ENCODE data around the gene CRB2.

Gene CRB2

DNA sequence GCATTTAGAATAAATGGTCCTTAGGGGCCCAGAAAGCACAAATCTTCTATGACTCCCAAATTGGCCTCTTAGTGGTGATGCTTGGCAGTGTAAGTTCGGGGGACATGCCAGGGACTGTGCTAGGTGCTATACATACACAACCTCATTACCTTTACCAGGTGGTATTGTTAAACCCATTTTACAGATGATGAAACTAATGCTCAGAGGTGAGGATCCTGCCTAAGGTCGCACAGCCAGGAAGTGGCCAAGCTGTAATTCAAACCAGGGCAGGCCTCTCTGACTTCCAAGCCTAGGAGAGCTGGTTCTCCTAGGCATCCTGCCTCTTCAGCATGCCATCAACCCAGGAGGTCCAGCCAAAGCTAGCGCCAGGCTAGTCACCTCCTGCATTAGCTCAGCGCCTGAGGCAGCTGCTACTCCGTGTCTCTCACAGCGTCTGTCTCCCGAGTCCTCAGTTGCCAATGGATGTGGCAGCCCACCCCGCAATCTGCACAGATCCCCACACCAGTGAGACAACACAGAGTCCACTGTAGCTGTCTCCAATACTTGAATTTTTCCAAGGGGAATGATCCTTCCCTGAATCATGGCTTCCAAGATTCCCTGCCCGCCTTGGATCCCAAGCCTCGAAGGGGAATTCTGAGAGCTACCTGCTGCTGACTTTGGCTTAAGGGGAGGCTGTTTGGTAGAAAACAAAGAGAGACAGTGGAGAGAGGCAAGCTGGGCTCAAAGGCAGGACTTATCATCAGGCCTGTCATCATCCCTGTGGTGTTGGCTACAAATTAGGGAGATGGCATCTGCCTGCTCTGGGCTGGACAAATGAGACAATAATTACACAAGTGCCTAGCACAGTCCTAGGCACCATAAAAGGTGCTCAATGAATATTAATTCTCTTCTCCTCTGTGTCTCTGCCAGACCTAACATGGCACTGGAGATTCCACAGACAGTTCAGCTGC lies 52.6 kb downstream of the CRB2 start:
- no peak overlapping the region for H3K9ac ChIP-seq (ENCODE audit: low read depth, low read length)
- H3K27ac ChIP-seq (ENCODE audit: low read length), result no peak overlapping the region
- H2AFZ ChIP-seq (ENCODE audit: low read depth, low read length), result no peak overlapping the region
- no peak for ATAC-seq (ENCODE audit: insufficient read depth, low read depth)
- TF ChIP-seq, protein P1, sequence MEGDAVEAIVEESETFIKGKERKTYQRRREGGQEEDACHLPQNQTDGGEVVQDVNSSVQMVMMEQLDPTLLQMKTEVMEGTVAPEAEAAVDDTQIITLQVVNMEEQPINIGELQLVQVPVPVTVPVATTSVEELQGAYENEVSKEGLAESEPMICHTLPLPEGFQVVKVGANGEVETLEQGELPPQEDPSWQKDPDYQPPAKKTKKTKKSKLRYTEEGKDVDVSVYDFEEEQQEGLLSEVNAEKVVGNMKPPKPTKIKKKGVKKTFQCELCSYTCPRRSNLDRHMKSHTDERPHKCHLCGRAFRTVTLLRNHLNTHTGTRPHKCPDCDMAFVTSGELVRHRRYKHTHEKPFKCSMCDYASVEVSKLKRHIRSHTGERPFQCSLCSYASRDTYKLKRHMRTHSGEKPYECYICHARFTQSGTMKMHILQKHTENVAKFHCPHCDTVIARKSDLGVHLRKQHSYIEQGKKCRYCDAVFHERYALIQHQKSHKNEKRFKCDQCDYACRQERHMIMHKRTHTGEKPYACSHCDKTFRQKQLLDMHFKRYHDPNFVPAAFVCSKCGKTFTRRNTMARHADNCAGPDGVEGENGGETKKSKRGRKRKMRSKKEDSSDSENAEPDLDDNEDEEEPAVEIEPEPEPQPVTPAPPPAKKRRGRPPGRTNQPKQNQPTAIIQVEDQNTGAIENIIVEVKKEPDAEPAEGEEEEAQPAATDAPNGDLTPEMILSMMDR (IDR thresholded peaks at IDR 0.05; ENCODE audit: borderline replicate concordance, extremely low read depth, low read length, poor library complexity, severe bottlenecking), result no peak
- TF ChIP-seq EZH2 (IDR thresholded peaks at IDR 0.05; ENCODE audit: borderline replicate concordance, low read depth, low read length, severe bottlenecking), result no peak
- H3K36me3 ChIP-seq (ENCODE audit: insufficient read depth, low read length), result no peaks in the 10 kb centered on the region
- no peaks in the 10 kb centered on the region for H4K20me1 ChIP-seq (ENCODE audit: insufficient read depth, low read length)
- H3K79me2 ChIP-seq (ENCODE audit: insufficient read depth, low read length), result no peaks in the 10 kb centered on the region
- H3K27me3 ChIP-seq (ENCODE audit: insufficient read depth, low read length, poor library complexity), result no peaks in the 10 kb centered on the region
- no peak overlapping the region for H3K4me2 ChIP-seq (ENCODE audit: insufficient read depth, low read length)
- no peaks in the 10 kb centered on the region for H3K9me3 ChIP-seq (ENCODE audit: insufficient read depth, low read length, severe bottlenecking)
- no peak overlapping the region for H3K4me3 ChIP-seq (ENCODE audit: low read depth in 1 of 2, low read length in 2 of 2)
- H3K4me1 ChIP-seq (ENCODE audit: insufficient read depth, low read length), result no peaks in the 10 kb centered on the region
- no peak for DNase-seq

DNA sequence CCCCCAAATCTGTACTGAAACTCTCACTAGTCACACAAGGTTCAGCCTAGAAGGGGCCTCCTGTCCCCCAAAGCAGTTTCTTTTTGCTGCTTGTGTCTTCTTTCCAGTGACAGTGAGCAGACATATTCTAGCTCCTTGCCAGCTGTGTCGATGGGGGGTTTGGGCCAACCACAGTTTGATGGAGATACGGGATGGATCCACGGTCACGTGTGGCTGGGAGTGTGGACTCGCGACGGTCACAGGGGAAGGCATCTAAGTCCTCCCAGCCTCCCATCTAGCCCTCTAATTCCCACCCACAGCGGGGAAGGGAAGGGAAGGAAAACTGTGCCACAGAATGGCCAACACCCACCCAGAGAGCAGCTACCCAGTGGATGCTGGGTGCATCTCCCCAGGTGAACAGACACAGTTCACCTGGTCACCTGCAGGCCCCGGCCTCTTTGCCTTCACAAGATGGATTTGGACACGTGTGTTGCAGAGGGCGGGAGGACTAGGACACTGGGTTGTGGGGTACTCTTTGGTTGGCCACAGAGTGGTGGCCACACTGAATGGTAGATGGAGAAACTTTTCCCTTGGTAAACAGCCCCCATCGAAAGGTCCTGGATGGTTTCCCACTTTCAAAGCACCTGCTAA lies 54.4 kb downstream of the CRB2 start:
- TF ChIP-seq, protein P1 (IDR thresholded peaks at IDR 0.05; ENCODE audit: borderline replicate concordance, extremely low read depth, low read length, poor library complexity, severe bottlenecking), result no peak
- TF ChIP-seq EZH2 (IDR thresholded peaks at IDR 0.05; ENCODE audit: borderline replicate concordance, low read depth, low read length, severe bottlenecking), result no peak
- H3K4me3 ChIP-seq (ENCODE audit: low read depth in 1 of 2, low read length in 2 of 2), result no peak overlapping the region
- H3K9me3 ChIP-seq (ENCODE audit: insufficient read depth, low read length, severe bottlenecking), result no peaks in the 10 kb centered on the region
- DNase-seq, result no peak
- no peaks in the 10 kb centered on the region for H3K79me2 ChIP-seq (ENCODE audit: insufficient read depth, low read length)
- no peaks in the 10 kb centered on the region for H4K20me1 ChIP-seq (ENCODE audit: insufficient read depth, low read length)
- H3K27ac ChIP-seq (ENCODE audit: low read length), result no peak overlapping the region
- H2AFZ ChIP-seq (ENCODE audit: low read depth, low read length), result no peak overlapping the region
- H3K9ac ChIP-seq (ENCODE audit: low read depth, low read length), result no peak overlapping the region
- H3K4me2 ChIP-seq (ENCODE audit: insufficient read depth, low read length), result no peak overlapping the region
- no peak for ATAC-seq (ENCODE audit: insufficient read depth, low read depth)
- no peaks in the 10 kb centered on the region for H3K4me1 ChIP-seq (ENCODE audit: insufficient read depth, low read length)
- no peaks in the 10 kb centered on the region for H3K36me3 ChIP-seq (ENCODE audit: insufficient read depth, low read length)
- H3K27me3 ChIP-seq (ENCODE audit: insufficient read depth, low read length, poor library complexity), result no peaks in the 10 kb centered on the region

DNA sequence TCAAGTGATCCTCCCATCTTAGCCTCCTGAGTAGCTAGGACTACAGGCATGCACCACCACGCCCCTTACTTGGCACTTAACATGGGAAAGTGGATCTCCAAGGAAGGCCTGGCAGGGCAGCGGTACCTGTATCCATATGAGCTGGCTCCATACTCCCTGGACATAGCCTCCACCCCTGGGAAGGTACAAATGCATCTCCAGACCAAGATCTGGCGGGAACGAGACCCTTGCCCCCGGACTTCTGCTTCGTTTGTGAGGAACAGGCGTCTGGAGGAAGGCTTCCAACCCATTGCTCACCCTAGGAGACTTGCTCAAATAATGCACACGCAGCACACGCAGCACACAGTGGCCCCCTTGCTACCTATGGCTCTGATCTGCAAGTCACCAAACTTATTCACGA lies 55.2 kb downstream of the CRB2 start:
- no peak overlapping the region for H3K27ac ChIP-seq (ENCODE audit: low read length)
- no peaks in the 10 kb centered on the region for H3K4me1 ChIP-seq (ENCODE audit: insufficient read depth, low read length)
- H3K4me3 ChIP-seq (ENCODE audit: low read depth in 1 of 2, low read length in 2 of 2), result no peak overlapping the region
- H3K9ac ChIP-seq (ENCODE audit: low read depth, low read length), result no peak overlapping the region
- H3K27me3 ChIP-seq (ENCODE audit: insufficient read depth, low read length, poor library complexity), result no peaks in the 10 kb centered on the region
- TF ChIP-seq, protein P1 (IDR thresholded peaks at IDR 0.05; ENCODE audit: borderline replicate concordance, extremely low read depth, low read length, poor library complexity, severe bottlenecking), result no peak
- TF ChIP-seq EZH2 (IDR thresholded peaks at IDR 0.05; ENCODE audit: borderline replicate concordance, low read depth, low read length, severe bottlenecking), result no peak
- no peaks in the 10 kb centered on the region for H4K20me1 ChIP-seq (ENCODE audit: insufficient read depth, low read length)
- H2AFZ ChIP-seq (ENCODE audit: low read depth, low read length), result no peak overlapping the region
- no peak overlapping the region for H3K4me2 ChIP-seq (ENCODE audit: insufficient read depth, low read length)
- no peaks in the 10 kb centered on the region for H3K36me3 ChIP-seq (ENCODE audit: insufficient read depth, low read length)
- ATAC-seq (ENCODE audit: insufficient read depth, low read depth) (no peak), DNase-seq (no peak)
- H3K79me2 ChIP-seq (ENCODE audit: insufficient read depth, low read length), result no peaks in the 10 kb centered on the region
- no peaks in the 10 kb centered on the region for H3K9me3 ChIP-seq (ENCODE audit: insufficient read depth, low read length, severe bottlenecking)
